ENCODE results near the gene PHYKPL. TPM values are rescaled to one million over a fixed set of nuclear protein-coding genes. Genes with fewer than 3 reads are reported as not detected.

PHYKPL gene
- total and polyA plus RNA-seq, 2 of the 8 experiments (the other 6 are each of a cell fraction or from before 2014, with no cell fraction given), result 25.1 to 32.1 TPM

DNA sequence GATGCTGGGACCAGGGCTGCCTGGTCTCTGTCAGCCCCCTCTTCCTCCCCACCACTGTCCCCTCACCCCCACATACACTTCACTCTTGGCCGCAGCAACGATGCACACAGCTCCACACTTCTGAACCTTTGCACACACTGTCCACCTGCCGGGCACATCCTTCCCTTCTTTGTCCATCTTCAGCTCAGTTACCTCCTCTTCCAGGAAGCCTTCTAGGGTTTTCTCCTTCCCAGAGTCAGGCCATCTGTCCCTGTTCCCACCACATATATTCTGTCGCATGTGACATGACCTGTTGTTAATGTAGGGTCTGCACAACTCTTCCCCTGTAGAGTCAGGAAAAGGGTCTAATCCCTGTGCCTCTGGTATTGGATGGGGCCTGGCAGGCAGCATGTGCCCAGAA lies 38.6 kb upstream of the PHYKPL start:
- Histone ChIP-seq H2BK15ac (ENCODE audit: low read length) (no peak overlapping the region), H2AK5ac (ENCODE audit: low read depth, low read length) (no peak overlapping the region), H3K9ac (replicated peaks in 1 of 4; ENCODE audit: extremely low read depth in 1 of 4, low read depth in 3 of 4, low read length in 3 of 4) (no peak overlapping the region), H3K18ac (ENCODE audit: extremely low read depth, low read length) (no peak overlapping the region), H2BK120ac (replicated peaks; ENCODE audit: low read depth, low read length) (no peak overlapping the region), H3K36me3 (ENCODE audit: control insufficient read depth in 2 of 4, insufficient read depth in 4 of 4, low read length in 3 of 4) (no peaks in the 10 kb centered on the region), H3K79me1 (ENCODE audit: low read depth, low read length) (no peaks in the 10 kb centered on the region), H3K4ac (replicated peaks; ENCODE audit: insufficient read length, low read depth, low read length) (no peak overlapping the region), H3K9me3 (ENCODE audit: insufficient read depth in 2 of 2, low read depth in 1 of 2, low read length in 1 of 2) (no peaks in the 10 kb centered on the region), H3K4me2 (ENCODE audit: insufficient read depth in 1 of 2, low read depth in 2 of 2, low read length in 2 of 2) (no peak overlapping the region), H3K23me2 (ENCODE audit: low read depth, low read length) (peaks cover 6% of the 10 kb centered on the region; the same call in 1 of the 2 replicates), H4K91ac (replicated peaks; ENCODE audit: insufficient read length, low read length) (no peak overlapping the region), H4K20me1 (replicated peaks in 1 of 2; ENCODE audit: control insufficient read depth in 1 of 2, insufficient read depth in 2 of 2, low read length in 2 of 2) (peaks cover 0 to 3% of the 10 kb centered on the region in 2 experiments), H3K4me1 (replicated peaks in 1 of 4; ENCODE audit: control insufficient read depth in 3 of 4, insufficient read depth in 4 of 4, low read length in 3 of 4) (no peaks in the 10 kb centered on the region; a peak in 1 of 7 replicates), H2AFZ (ENCODE audit: low read length) (no peak overlapping the region), H3K27ac (ENCODE audit: low read depth, low read length) (no peak overlapping the region), H3K27me3 (replicated peaks in 1 of 4; ENCODE audit: control insufficient read depth in 3 of 4, extremely low read depth in 1 of 4, insufficient read depth in 3 of 4, low read length in 3 of 4) (0 out of 7 replicates have a peak, but pooled peaks cover 0 to 2% (median 0%) of the 10 kb centered on the region in 4 experiments), H3K79me2 (ENCODE audit: control insufficient read depth in 1 of 2, insufficient read depth in 2 of 2, low read length in 2 of 2) (no peaks in the 10 kb centered on the region), H3K23ac (ENCODE audit: insufficient read length) (no peak overlapping the region), H2BK5ac (ENCODE audit: low read depth, low read length) (no peak overlapping the region), H3K56ac (replicated peaks; ENCODE audit: insufficient read length, low read depth, low read length) (no peak overlapping the region), H2BK20ac (ENCODE audit: low read length) (no peak overlapping the region), H4K8ac (ENCODE audit: extremely low read depth, insufficient read depth, low read length) (no peak overlapping the region), H4K5ac (ENCODE audit: insufficient read length, low read depth, low read length) (no peak overlapping the region), H2BK12ac (ENCODE audit: low read depth, low read length) (no peak overlapping the region), H3K14ac (ENCODE audit: insufficient read length) (no peak overlapping the region), H3K4me3 (ENCODE audit: extremely low read depth in 1 of 4, insufficient read depth in 2 of 4, low read depth in 3 of 4, low read length in 4 of 4) (no peak overlapping the region)
- WGBS, 2 experiments (ENCODE audit: extremely low coverage in 1 of 2, insufficient coverage in 1 of 2, insufficient read length in 1 of 2, insufficient replicate concordance in 2 of 2, low coverage in 1 of 2, low lambda C conversion rate in 2 of 2, missing lambda C conversion rate in 1 of 2), result 94% methylated on average over 4 of the region's 4 CpGs; no CpG with 5 or more reads in 1 of the 2 experiments
- FAIRE-seq (no peak), DNase-seq (ENCODE audit: low read depth in 1 of 2, low spot score in 2 of 2) (no peak)
- CTCF ChIA-PET (ENCODE audit: partially characterized antibody), result interaction anchor here (0.8 to 3.7 kb wide), 9 partner anchors 12 to 319 kb away, joined by 3 to 38 read pairs (median 4); partner anchors contain the start of gene COL23A1
- POLR2A ChIA-PET (ENCODE audit: partially characterized antibody), result interaction anchor here (1.1 to 1.3 kb wide), 2 partner anchors 18 to 39 kb away, joined by 3 read pairs; partner anchors contain the start of gene PHYKPL
- TF ChIP-seq JUN (IDR thresholded peaks at IDR 0.05; ENCODE audit: low read depth, low read length) (no peak), CEBPB (IDR thresholded peaks at IDR 0.05; ENCODE audit: low read depth, low read length) (no peak), BRCA1 (IDR thresholded peaks at IDR 0.05; ENCODE audit: low read depth, low read length) (no peak), EZH2 (IDR thresholded peaks at IDR 0.05; ENCODE audit: low read depth, low read length, severe bottlenecking) (no peak), KDM1A (IDR thresholded peaks at IDR 0.05; ENCODE audit: borderline replicate concordance, low read length) (no peak), JUND (IDR thresholded peaks at IDR 0.05; ENCODE audit: low read length) (no peak), PHF8 (conservative IDR thresholded peaks at IDR 0.05; ENCODE audit: low read depth, low read length) (no peak), KDM5A (IDR thresholded peaks at IDR 0.05; ENCODE audit: low read length) (no peak), CHD1 (IDR thresholded peaks at IDR 0.05; ENCODE audit: low read depth, low read length) (no peak), SUZ12 (IDR thresholded peaks at IDR 0.05; ENCODE audit: low read length) (no peak)
- TF ChIP-seq, protein P1, sequence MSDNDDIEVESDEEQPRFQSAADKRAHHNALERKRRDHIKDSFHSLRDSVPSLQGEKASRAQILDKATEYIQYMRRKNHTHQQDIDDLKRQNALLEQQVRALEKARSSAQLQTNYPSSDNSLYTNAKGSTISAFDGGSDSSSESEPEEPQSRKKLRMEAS (IDR thresholded peaks at IDR 0.05), result no peak
